Measurements from ENCODE around the gene UPF3B. TPM values are rescaled to one million over a fixed set of nuclear protein-coding genes. Genes with fewer than 3 reads are reported as not detected.

UPF3B gene
- total and polyA plus RNA-seq, 2 donors (not counting 3 experiments of a cell fraction or from before 2014, with no cell fraction given) = 3.7 to 11.9 TPM

- peak within 1 kb of the TSS; percentile 85 for H3K27ac ChIP-seq (ENCODE audit: insufficient read depth, low read depth, low read length)
- H3K9ac ChIP-seq (replicated peaks; ENCODE audit: extremely low read depth, insufficient read depth, low read length) = peak within 1 kb of the TSS; percentile 92
- peak; percentile 87 for DNase-seq (ENCODE audit: low read depth, low spot score)
- peaks cover 4% of the 10 kb centered on the region in 2 experiments for H3K36me3 ChIP-seq (ENCODE audit: control insufficient read depth in 2 of 2, extremely low read depth in 1 of 2, insufficient read depth in 2 of 2, low read length in 2 of 2)
- ChIA-PET CTCF (interaction anchor here (0.5 to 1.7 kb wide), 10 partner anchors 36 to 318 kb away, joined by 3 to 13 read pairs (median 3); partner anchors contain the start of gene UPF3B), POLR2A (interaction anchor here (0.6 to 2.4 kb wide), 10 partner anchors 9 to 288 kb away, joined by 3 to 22 read pairs (median 4); partner anchors contain the start of genes NDUFA1, RNF113A, SEPTIN6 and UPF3B)
- dilution Hi-C loops (cut with MboI; ENCODE audit: extremely low pct_ligation_motif_present, low sequenced_read_pairs) = no loop called here
- peak within 1 kb of the TSS; percentile 65 to 93 (median 92) for H3K4me3 ChIP-seq (replicated peaks in 1 of 3; ENCODE audit: insufficient read depth in 1 of 3, low read depth in 1 of 3, low read length in 3 of 3)
- peak within 1 kb of the TSS; percentile 54 for H2AFZ ChIP-seq (ENCODE audit: low read depth, low read length)
- no peaks in the 10 kb centered on the region for H3K9me3 ChIP-seq (replicated peaks; ENCODE audit: control insufficient read depth, insufficient read depth, low read length)
- H3K27me3 ChIP-seq (ENCODE audit: control insufficient read depth in 2 of 2, insufficient read depth in 2 of 2, low read length in 2 of 2) = no peaks in the 10 kb centered on the region
- peak; percentile 97 for FAIRE-seq
- H4K20me1 ChIP-seq (replicated peaks; ENCODE audit: control insufficient read depth, extremely low read depth, insufficient read depth, low read length) = no peaks in the 10 kb centered on the region
- H3K9me1 ChIP-seq (replicated peaks; ENCODE audit: control insufficient read depth, extremely low read depth, insufficient read depth, low read length) = no peaks in the 10 kb centered on the region
- TSS peak; percentile 87 for BruUV-seq (replicated peaks)
- intact Hi-C loops (cut with micrococcal nuclease) = loop anchor here (1.0 to 5.0 kb wide), 5 partner anchors 36 to 217 kb away; partner anchors contain the start of genes NDUFA1, RNF113A, UBE2A and UPF3B
- H3K4me1 ChIP-seq (ENCODE audit: control insufficient read depth, extremely low read depth, insufficient read depth, low read length) = peaks cover 24% of the 10 kb centered on the region
- H3K4me2 ChIP-seq (ENCODE audit: insufficient read depth, low read length) = peak within 1 kb of the TSS; percentile 96
- no peak for TF ChIP-seq MYC (IDR thresholded peaks at IDR 0.05; ENCODE audit: low read depth, low read length)
- no peak for TF ChIP-seq EZH2 (IDR thresholded peaks at IDR 0.05; ENCODE audit: borderline replicate concordance, low read depth, low read length, severe bottlenecking)
- no peak for TF ChIP-seq CTCF (IDR thresholded peaks at IDR 0.05; ENCODE audit: extremely low read depth in 1 of 2, insufficient read depth in 1 of 2, low read depth in 1 of 2, low read length in 2 of 2)
- TF ChIP-seq POLR2A (IDR thresholded peaks at IDR 0.05; ENCODE audit: low read depth, low read length) = peak; percentile 89
- TF ChIP-seq JUN (IDR thresholded peaks at IDR 0.05; ENCODE audit: borderline replicate concordance, insufficient read depth, insufficient read length, low read depth) = no peak
- TF ChIP-seq FOS (IDR thresholded peaks at IDR 0.05; ENCODE audit: borderline replicate concordance, insufficient read depth, low read length) = no peak
- no peak for TF ChIP-seq GATA2 (IDR thresholded peaks at IDR 0.05; ENCODE audit: insufficient read depth, insufficient read length, low read depth, low read length)
- TF ChIP-seq MAX (IDR thresholded peaks at IDR 0.05; ENCODE audit: insufficient read depth, insufficient read length) = peak; percentile 70
- peak; percentile 62 for TF ChIP-seq POLR2AphosphoS5 (IDR thresholded peaks at IDR 0.05; ENCODE audit: insufficient read depth, low read depth, low read length)
- H3K79me2 ChIP-seq (ENCODE audit: control insufficient read depth, insufficient read depth, low read length) = peaks cover 48% of the 10 kb centered on the region
Observed at GRCh38 chrX:119791437-119792231, 61.1 kb downstream of the UPF3B start, which contains the start of gene RPL39. Gene RPL39, minus strand, starts transcription at chrX:119791630. Its CDS starts 54 bp downstream, at chrX:119791576.

Measured in endothelial cell of umbilical vein (primary cell).